ENCODE measurements around the gene MARCHF4.

Gene MARCHF4, protein sequence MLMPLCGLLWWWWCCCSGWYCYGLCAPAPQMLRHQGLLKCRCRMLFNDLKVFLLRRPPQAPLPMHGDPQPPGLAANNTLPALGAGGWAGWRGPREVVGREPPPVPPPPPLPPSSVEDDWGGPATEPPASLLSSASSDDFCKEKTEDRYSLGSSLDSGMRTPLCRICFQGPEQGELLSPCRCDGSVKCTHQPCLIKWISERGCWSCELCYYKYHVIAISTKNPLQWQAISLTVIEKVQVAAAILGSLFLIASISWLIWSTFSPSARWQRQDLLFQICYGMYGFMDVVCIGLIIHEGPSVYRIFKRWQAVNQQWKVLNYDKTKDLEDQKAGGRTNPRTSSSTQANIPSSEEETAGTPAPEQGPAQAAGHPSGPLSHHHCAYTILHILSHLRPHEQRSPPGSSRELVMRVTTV

DNA sequence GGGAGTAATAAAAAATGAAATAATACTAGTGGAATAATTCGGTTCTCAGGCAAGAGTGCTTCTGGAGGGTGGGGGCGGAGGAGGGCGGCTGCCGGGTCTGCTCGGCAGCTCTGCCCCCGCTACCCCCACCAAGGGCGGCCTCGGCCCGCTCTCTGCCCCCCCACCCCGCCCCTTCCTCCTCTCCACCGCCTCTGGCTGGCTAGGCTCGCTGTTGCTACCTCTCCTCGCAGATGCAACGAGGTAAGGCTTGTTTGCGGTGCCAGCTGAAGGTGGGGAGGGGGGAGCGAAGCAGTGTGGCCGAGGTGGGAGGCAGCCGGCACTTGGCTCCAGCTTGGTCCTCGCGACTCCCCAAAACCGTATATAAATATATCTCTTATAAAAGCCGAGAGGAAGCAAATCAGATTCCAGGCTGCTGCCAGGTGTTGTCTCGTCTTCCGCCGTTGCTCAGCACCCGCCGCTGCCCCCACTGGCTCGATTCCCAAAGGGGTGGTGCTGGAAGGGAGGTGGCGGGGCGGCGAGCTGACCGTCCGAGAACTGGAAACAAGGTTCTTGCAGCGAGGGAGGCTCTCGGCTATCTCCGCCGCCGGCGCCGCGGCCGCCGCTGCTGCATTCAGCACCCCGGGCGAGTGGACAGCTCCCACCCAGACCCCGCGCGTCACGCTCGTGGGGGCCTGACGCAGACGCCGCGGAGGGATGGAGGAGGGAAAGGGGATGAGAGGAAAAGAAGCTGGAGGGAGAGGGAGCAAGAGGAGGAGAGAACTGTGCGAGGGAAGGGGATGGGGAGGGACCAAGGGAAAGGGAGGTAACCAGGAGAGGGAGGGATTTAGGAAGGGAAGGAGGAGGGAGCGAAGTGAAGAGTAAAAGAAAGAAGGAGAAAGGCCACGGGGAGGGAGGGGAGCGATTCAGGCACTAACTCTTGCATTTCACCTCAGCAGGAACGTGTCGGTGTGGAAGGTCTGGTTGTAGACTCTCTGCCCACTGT lies at the start of gene MARCHF4:
Gene MARCHF4, minus strand, starts transcription at position 763 of the 982 bp plus-strand sequence. CDS start 2,223 bp downstream, outside the sequence.
- no peak for TF ChIP-seq ZNF274 (IDR thresholded peaks at IDR 0.05; ENCODE audit: low read depth, low read length)
- H3K4me3 ChIP-seq (ENCODE audit: low read length) = no peak within 1 kb of the TSS

DNA sequence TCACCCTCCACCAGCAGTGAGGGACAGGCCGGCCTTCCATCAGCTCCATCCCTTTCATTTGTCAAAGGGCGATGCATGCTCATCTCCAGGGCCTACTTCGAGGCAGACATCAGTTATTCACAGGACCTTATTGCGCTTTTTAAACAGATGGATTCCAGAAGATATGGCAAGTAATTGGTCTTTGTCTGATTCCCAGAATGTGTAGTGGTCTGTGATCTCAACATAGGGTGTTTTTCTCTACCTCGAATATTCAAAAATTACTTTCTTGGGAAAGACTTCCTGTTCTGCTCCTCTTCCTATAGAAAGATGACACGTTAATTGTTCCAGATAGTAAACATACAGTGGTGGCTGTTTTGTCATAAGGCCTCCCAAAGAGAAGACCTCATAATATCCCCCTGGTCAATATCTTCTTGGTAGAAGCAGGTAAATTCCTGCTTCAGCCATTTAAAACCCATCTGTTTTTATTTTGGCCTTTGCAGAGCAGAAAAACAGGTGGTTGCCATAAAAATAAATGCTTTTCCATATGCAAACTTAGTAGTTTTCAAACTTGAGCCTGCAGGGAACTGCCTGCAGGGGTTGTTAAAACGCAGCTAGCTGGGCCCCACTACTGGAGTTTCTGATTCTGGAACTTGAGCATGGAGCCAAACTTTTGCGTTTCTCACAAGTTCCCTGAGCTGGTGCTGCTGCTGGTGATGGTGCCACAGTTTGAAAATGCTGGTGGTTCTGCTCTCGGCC lies 48.3 kb upstream of the MARCHF4 start:
- no peak for TF ChIP-seq ZNF274 (IDR thresholded peaks at IDR 0.05; ENCODE audit: low read depth, low read length)
- H3K4me3 ChIP-seq (ENCODE audit: low read length) = no peak overlapping the region

DNA sequence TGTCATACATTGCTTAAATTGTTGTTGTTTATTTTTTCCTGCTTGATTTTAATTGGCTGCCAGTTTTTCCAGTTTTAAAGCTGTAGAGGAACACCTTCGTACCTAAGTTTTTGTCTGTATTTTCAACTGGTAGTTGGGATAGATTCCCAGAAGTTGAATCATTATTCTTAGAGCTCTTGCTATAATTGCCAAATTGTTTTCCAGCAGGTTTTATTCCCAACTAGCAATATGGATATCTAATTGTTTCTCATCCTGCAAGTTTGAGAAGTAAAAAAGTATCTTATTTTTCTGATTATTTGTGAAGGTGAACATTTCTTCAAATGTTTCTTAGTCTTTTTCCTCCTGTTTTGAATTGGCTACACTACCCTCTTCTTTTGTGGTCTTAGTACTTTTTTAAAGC lies 46.7 kb upstream of the MARCHF4 start:
- no peak overlapping the region for H3K4me3 ChIP-seq (ENCODE audit: low read length)
- TF ChIP-seq ZNF274 (IDR thresholded peaks at IDR 0.05; ENCODE audit: low read depth, low read length) = no peak

DNA sequence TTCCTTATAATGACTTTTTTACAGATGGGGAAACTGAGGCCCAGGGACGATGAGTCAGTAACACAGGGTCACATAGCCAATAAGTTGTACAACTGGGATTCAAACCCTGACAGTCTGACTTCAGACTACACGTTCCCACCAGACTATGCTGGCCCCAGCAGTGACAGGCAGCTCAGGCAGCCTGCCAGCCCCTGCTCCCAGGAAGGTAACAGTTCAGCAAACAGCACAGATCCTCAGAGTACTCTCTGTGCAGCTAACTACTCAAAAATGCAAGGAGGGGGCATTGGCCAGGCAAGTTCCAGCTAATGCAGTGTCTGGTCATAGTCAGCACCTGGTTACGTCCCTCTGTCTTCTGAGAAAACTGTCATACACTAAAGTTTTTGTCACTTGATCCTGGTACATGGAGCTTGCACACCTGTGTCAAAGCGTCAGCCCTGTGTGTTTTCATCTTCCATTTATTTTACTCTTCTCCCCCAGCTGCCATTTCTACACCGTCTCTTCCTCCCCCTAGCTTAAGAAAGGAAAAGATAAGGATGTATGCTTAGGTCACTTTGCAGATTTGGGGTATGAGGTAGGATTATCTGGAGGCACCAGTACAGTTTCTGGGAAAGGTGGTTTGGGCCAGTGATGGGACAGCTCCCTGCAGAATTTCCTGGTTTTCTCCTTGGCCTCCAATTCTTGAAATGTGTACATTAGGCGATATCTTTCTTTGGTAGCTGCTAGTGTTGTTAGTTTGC lies 44.5 kb upstream of the MARCHF4 start:
- H3K4me3 ChIP-seq (ENCODE audit: low read length) = no peak overlapping the region; the same call in 1 of the 2 replicates
- no peak for TF ChIP-seq ZNF274 (IDR thresholded peaks at IDR 0.05; ENCODE audit: low read depth, low read length)

DNA sequence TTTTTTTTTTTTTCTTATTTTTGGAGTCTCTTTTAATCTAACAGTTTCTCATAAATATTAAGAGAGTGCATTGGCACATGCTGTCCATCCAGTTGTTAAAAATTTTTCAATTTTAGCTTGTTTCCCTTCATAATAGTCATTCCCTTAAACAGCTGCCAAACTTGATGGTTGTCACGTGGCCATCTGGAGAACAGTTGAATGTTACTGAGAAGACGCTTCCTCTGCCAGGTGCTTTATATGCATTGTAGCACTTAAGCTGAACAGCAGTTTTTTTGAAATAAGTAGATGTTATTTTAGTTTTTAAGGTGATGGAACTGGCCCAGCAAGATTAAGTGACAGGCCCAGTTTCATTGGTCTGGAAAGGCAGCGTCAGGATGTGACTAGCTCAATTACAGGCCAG lies 43.3 kb upstream of the MARCHF4 start:
- no peak overlapping the region for H3K4me3 ChIP-seq (ENCODE audit: low read length)
- TF ChIP-seq ZNF274 (IDR thresholded peaks at IDR 0.05; ENCODE audit: low read depth, low read length) = no peak

DNA sequence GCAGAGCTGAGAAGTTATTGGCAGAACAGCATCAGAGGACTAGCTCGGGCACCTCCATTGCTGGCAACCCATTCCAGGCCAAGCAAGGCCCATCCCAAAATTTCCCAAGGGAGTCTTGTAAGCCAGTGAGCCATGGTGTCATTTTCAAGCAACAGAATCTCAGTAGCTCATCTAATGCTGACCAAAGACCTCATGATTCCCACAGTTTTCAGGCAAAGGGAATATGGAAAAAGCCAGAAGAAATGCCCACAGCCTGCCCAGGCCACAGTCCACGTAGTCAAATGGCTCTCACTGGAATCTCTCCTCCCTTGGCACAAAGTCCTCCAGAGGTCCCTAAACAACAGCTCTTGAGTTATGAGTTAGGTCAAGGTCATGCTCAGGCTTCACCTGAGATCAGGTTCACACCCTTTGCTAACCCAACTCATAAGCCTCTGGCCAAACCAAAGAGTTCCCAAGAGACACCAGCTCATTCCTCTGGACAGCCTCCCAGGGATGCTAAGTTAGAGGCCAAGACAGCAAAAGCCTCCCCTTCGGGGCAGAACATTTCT lies 42.6 kb upstream of the MARCHF4 start:
- no peak overlapping the region for H3K4me3 ChIP-seq (ENCODE audit: low read length)
- TF ChIP-seq ZNF274 (IDR thresholded peaks at IDR 0.05; ENCODE audit: low read depth, low read length) = no peak

DNA sequence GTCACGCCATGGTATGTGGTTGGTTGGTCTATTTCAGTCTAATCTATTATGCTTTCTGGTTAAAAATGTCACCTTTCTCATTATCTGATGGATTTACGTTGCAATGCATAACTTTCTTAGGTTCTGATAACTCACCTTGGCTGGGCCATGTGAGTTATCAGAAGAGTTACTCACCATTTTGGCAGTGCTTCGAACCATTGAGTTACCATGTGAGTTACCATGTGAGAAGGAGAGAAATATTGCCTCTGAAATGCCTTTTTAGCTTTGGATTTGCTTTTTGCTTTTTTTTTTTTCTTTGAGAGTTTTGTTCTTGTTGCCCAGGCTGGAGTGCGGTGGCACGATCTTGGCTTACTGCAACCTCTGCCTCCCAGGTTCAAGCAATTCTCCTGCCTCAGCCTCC lies 41.6 kb upstream of the MARCHF4 start:
- no peak overlapping the region for H3K4me3 ChIP-seq (ENCODE audit: low read length)
- TF ChIP-seq ZNF274 (IDR thresholded peaks at IDR 0.05; ENCODE audit: low read depth, low read length) = no peak

DNA sequence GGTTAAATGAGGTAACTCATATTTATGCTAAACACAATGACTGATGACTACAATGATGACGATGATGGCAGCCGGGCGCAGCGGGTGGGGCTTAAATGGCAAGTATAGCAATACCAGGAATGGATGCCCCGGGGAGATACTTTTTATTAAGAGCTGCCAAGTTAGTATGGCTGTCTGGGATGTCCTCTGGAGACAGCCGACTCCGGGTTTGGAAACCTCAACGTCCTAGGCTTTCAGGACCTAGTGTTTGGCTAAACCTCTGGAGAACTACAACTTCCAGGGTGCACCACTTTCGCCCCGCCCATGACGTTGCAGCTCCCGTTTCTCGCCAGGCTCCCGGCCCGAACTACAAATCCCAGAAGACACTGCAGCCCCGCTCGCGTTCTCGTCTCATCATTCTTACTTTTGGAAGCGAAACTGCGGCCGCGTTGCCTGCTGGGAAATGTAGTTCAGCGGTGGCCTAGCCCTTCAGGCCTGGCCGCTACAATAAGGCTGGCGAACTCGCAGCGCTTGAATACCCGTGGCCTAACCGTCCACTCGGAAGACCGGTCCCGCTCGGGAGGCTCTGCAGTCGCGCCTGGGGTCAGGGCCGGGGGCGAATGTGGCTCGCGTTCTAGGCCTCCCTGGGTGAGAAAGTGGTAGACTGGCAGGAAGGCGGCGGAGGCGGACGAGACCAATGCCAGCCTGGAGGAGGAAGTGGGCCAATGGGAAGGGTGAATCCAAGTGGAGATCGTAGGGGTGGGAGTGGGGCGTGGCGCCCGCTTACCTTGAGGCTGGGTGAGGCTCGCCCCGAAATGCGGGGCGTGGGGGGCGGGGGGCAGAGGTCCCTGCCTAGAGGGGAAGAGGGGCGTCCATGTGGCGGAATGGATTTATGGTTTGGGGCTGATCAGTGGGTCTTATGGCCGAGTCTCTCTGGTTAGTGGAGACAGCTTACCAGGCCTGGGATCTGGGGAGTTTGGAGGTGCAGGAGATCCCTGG lies 40.0 kb upstream of the MARCHF4 start, which contains the start of gene SMARCAL1:
Gene SMARCAL1, plus strand, starts transcription at position 463 of the 978 bp plus-strand sequence. CDS start 2,221 bp downstream, outside the sequence.
- no peak for TF ChIP-seq ZNF274 (IDR thresholded peaks at IDR 0.05; ENCODE audit: low read depth, low read length)
- peak within 1 kb of the TSS; percentile 66 for H3K4me3 ChIP-seq (ENCODE audit: low read length)

DNA sequence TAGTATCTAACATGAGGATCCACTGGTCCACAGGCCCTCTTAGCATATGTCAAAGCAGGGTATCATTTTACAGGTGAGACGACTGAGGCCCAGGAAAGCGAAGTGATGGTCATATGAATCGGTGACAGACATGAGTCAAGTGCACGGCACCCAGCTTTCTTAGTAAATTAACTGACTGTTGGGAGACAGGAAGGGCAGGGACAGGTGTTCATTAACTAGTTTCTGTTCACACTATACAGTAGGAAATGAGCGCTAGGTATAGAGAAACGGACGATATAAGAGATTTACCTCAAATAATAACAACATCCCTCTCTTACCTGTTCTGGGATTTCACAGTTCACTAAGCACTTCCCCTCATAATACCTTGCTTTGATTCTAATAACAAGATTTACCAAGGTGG lies 38.3 kb upstream of the MARCHF4 start:
- no peak for TF ChIP-seq ZNF274 (IDR thresholded peaks at IDR 0.05; ENCODE audit: low read depth, low read length)
- H3K4me3 ChIP-seq (ENCODE audit: low read length) = no peak overlapping the region

DNA sequence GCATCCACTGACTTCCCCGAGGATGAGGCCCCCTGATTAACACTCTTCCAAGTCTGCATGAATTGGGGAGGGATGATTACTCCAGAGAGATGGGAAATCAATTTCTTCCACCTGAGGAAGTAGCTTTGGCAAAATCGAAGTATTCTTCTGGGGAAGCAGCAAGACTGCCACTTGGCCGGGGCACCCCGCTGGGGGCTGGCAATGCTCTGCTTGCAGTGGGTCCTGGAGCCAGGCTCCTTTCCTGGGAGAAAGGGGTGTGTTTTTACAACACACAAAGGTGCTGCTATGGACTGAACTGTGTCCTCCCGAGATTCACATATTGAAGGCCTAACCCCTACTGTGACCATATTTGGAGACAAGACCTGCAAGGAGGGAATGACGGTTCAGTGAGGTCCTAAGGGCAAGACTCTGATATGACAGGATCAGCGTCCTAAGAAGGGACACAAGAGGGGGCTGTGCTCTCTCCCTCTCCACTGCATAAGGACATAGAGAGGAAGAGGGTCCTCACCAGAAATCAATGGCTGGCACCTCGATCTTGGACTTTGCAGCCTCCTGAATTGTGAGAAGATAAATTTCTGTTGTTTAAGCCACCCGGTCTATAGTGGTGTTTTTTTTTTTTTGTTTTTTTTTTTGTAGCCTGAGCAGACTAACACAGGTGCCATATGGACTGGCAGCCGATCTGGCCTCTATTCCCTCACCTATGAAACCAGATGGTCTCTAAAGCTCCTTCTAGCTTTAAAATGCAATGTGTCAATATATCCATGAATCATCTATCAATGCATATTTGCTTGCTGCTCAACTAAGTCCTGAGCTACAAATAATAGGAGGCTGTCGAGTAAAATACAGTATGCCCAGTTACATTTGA lies 36.4 kb upstream of the MARCHF4 start:
- no peak for TF ChIP-seq ZNF274 (IDR thresholded peaks at IDR 0.05; ENCODE audit: low read depth, low read length)
- H3K4me3 ChIP-seq (ENCODE audit: low read length) = no peak overlapping the region

DNA sequence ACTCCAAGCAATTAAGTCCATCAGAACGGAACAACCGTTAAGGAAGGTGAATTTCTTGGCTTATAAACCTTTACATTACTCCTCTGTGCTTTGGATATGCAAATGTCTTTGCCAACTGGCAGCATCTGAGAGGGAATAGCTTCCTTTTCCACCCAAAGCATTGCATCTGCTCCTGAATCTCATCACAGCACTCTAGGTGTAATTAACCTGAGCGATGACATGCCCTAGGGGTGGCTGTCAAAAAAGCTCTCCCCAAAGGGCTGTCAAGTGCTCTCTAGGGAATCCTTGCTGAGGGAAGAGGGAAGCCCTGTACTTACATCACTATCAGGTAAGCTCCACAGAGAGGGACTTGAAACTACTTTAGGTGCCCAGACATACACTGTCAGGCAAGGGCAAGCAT lies 34.5 kb upstream of the MARCHF4 start:
- no peak for TF ChIP-seq ZNF274 (IDR thresholded peaks at IDR 0.05; ENCODE audit: low read depth, low read length)
- H3K4me3 ChIP-seq (ENCODE audit: low read length) = no peak overlapping the region

Measured in GM08714 (cell line).